ENCODE measurements around the gene GRM6. TPM values are rescaled to one million over a fixed set of nuclear protein-coding genes. Genes with fewer than 3 reads are reported as not detected.

GRM6 gene
- total RNA-seq, 1 experiment from 2014 or later = not detected

GRCh38 chr5:178989311-178989710 is 5.8 kb downstream of the GRM6 start:
- intact Hi-C loops (cut with micrococcal nuclease; ENCODE audit: unreplicated experiment) = no loop called here
- POLR2A ChIA-PET (ENCODE audit: unreplicated experiment) = no interaction called here
- no TSS peak for BruUV-seq (replicated peaks)

DNA sequence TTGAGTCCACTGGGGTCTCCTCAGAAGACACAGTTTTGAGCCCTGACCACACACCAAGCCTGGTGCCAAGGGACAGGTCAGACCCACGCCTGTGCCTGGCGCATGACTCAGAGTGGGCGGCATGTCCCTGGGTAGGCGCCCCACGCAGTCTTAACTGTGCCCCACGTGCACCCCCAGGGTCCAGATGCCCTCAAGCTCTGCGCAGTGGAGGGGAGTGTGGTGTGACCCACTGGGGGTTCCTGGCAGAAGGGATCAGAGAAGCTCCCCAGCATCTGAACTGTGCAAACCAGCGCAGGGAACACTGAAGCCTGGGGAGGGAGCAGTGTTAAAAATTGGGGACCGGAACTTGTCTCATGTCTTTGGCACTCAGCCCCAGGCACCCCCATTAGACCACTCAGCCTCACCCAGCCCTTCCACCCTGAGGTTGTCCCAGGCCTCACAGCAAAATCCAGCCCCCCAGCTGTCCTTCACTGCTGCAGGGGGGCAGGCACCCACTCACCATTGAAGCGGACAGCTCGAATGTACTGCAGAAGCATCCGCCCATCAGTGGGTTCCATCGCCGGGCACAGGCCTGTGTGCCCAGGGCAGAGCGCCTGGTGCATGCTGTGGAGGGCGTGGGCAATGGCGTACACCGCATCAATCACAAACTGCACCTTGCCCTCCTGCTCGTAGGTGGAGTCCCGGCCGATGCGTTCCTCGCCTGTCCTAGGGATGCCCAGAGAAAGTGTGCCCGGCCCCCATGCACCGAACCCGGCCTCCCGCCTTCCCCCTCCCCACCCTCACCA is 6.5 kb downstream of the GRM6 start:
- Histone ChIP-seq H3K27ac (no peak overlapping the region), H3K4me2 (no peak overlapping the region), H3K36me3 (ENCODE audit: low read depth) (no peaks in the 10 kb centered on the region), H3K9me2 (ENCODE audit: insufficient read depth) (no peaks in the 10 kb centered on the region), H4K20me1 (ENCODE audit: insufficient read depth) (no peaks in the 10 kb centered on the region), H3K9me3 (ENCODE audit: insufficient read depth, low read depth) (no peaks in the 10 kb centered on the region), H3K27me3 (ENCODE audit: insufficient read depth, low read depth) (peaks cover 48% of the 10 kb centered on the region), H3K4me1 (replicated peaks; ENCODE audit: insufficient read depth) (no peaks in the 10 kb centered on the region), H3K79me2 (ENCODE audit: low read depth) (no peaks in the 10 kb centered on the region), H3F3A (ENCODE audit: insufficient read depth, low read depth) (no peaks in the 10 kb centered on the region), H2AFZ (no peak overlapping the region), H3K4me3 (no peak overlapping the region)
- intact Hi-C loops (cut with micrococcal nuclease; ENCODE audit: unreplicated experiment) = no loop called here
- ChIA-PET POLR2A (ENCODE audit: unreplicated experiment) (no interaction called here), CTCF (no interaction called here)
- DNase-seq = no peak
- BruUV-seq (replicated peaks) = no TSS peak
- no peak for TF ChIP-seq EZH2 (IDR thresholded peaks at IDR 0.05; ENCODE audit: low read depth)
- TF ChIP-seq, protein P1, sequence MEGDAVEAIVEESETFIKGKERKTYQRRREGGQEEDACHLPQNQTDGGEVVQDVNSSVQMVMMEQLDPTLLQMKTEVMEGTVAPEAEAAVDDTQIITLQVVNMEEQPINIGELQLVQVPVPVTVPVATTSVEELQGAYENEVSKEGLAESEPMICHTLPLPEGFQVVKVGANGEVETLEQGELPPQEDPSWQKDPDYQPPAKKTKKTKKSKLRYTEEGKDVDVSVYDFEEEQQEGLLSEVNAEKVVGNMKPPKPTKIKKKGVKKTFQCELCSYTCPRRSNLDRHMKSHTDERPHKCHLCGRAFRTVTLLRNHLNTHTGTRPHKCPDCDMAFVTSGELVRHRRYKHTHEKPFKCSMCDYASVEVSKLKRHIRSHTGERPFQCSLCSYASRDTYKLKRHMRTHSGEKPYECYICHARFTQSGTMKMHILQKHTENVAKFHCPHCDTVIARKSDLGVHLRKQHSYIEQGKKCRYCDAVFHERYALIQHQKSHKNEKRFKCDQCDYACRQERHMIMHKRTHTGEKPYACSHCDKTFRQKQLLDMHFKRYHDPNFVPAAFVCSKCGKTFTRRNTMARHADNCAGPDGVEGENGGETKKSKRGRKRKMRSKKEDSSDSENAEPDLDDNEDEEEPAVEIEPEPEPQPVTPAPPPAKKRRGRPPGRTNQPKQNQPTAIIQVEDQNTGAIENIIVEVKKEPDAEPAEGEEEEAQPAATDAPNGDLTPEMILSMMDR (conservative IDR thresholded peaks at IDR 0.05) = no peak

More at GRCh38 chr5:178989311-178989710, 5.8 kb downstream of the GRM6 start:
- H3K4me3 ChIP-seq = no peak overlapping the region
- no peaks in the 10 kb centered on the region for H4K20me1 ChIP-seq (ENCODE audit: insufficient read depth)
- H3K79me2 ChIP-seq (ENCODE audit: low read depth) = no peaks in the 10 kb centered on the region
- H3K27me3 ChIP-seq (ENCODE audit: insufficient read depth, low read depth) = peaks cover 43% of the 10 kb centered on the region
- no peaks in the 10 kb centered on the region for H3K9me3 ChIP-seq (ENCODE audit: insufficient read depth, low read depth)
- no peak for DNase-seq
- CTCF ChIA-PET = no interaction called here
- no peaks in the 10 kb centered on the region for H3F3A ChIP-seq (ENCODE audit: insufficient read depth, low read depth)
- no peak overlapping the region for H2AFZ ChIP-seq
- TF ChIP-seq EZH2 (IDR thresholded peaks at IDR 0.05; ENCODE audit: low read depth) = no peak
- no peaks in the 10 kb centered on the region for H3K36me3 ChIP-seq (ENCODE audit: low read depth)
- H3K27ac ChIP-seq = no peak overlapping the region
- H3K4me1 ChIP-seq (replicated peaks; ENCODE audit: insufficient read depth) = no peaks in the 10 kb centered on the region
- H3K9me2 ChIP-seq (ENCODE audit: insufficient read depth) = no peaks in the 10 kb centered on the region
- H3K4me2 ChIP-seq = no peak overlapping the region

- CTCF ChIA-PET = no interaction called here
- Histone ChIP-seq H3K4me1 (replicated peaks; ENCODE audit: insufficient read depth) (no peaks in the 10 kb centered on the region), H3K4me3 (no peak overlapping the region), H3K9me2 (ENCODE audit: insufficient read depth) (no peaks in the 10 kb centered on the region), H3K79me2 (ENCODE audit: low read depth) (no peaks in the 10 kb centered on the region), H4K20me1 (ENCODE audit: insufficient read depth) (no peaks in the 10 kb centered on the region), H3F3A (ENCODE audit: insufficient read depth, low read depth) (no peaks in the 10 kb centered on the region), H3K9me3 (ENCODE audit: insufficient read depth, low read depth) (no peaks in the 10 kb centered on the region), H2AFZ (no peak overlapping the region), H3K27me3 (ENCODE audit: insufficient read depth, low read depth) (peaks cover 53% of the 10 kb centered on the region), H3K36me3 (ENCODE audit: low read depth) (no peaks in the 10 kb centered on the region), H3K4me2 (no peak overlapping the region), H3K27ac (no peak overlapping the region)
- TF ChIP-seq EZH2 (IDR thresholded peaks at IDR 0.05; ENCODE audit: low read depth) = no peak
- TF ChIP-seq, protein P1 (conservative IDR thresholded peaks at IDR 0.05) = no peak
- POLR2A ChIA-PET (ENCODE audit: unreplicated experiment) = no interaction called here
- DNase-seq = no peak
- intact Hi-C loops (cut with micrococcal nuclease; ENCODE audit: unreplicated experiment) = no loop called here
- BruUV-seq (replicated peaks) = no TSS peak
Observed at GRCh38 chr5:178986326-178986960, 8.7 kb downstream of the GRM6 start.
